ENCODE results near the gene CBLC.

- TF ChIP-seq CTCF (IDR thresholded peaks at IDR 0.05; ENCODE audit: insufficient read depth, low read length, poor library complexity, severe bottlenecking) (peak; percentile 88), EZH2phosphoT487 (conservative IDR thresholded peaks at IDR 0.05; ENCODE audit: low read length) (no peak)
Observed at GRCh38 chr19:44800461-44800860, 22.8 kb downstream of the CBLC start.

Measured in SU-DHL-6 (cell line).